ENCODE results near the gene RPS6KB2. TPM values are rescaled to one million over a fixed set of nuclear protein-coding genes. Genes with fewer than 3 reads are reported as not detected.
A peak's percentile ranks its signal among the peaks of the same experiment; 100 is the strongest.

The RPS6KB2 gene
- total RNA-seq, 4 donors from 2014 or later: 53.5 to 108 (median 75.9) TPM

DNA sequence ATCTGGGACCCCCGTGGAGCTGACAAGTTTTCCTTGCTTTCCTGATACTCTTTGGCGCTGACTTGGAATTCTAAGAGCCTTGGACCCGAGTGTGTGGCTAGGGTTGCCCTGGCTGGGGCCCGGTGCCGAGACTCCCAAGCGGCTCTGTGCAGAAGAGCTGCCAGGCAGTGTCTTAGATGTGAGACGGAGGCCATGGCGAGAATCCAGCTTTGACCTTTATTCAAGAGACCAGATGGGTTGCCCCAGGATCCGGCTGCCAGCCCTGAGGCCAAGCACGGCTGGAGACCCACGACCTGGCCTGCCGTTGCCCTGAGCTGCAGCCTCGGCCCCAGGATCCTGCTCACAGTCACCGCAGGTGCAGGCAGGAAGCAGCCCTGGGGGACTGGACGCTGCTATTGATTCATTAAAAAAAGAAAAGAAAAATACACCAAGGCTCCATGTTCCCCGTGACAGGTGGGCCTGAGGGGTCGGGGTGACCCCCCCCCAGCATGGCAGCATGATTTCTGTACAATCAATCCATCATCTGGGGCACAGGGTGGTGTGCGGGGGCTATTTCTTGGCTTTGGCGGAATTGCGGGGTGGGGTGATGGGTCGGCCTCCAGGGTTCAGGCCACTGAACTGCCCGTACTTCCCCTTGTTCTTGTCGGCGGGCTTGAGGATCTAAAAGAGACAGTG lies 30.2 kb upstream of the RPS6KB2 start:
- no peak overlapping the region for H3K4me3 ChIP-seq
- peaks cover 20 to 42% (median 31%) of the 10 kb centered on the region in 4 donors for H3K4me1 ChIP-seq
- no peaks in the 10 kb centered on the region for H3K27me3 ChIP-seq
- 78% methylated on average over 23 of the region's 24 CpGs; no CpG with 5 or more reads in 1 of the 2 donors for WGBS, 2 donors (ENCODE audit: low coverage in 1 of 2)
- intact Hi-C loops (cut with DNase I; ENCODE audit: low total_unique reads): no loop called here
- H3K9me3 ChIP-seq: no peaks in the 10 kb centered on the region
- DNase-seq: no peak
- H3K27ac ChIP-seq: no peak overlapping the region
- in situ Hi-C loops (cut with MboI; ENCODE audit: low pct_ligation_motif_present in 1 of 4, low pct_unique_long_range_greater_than_20kb in 1 of 4, low sequenced_read_pairs in 3 of 4): loop anchor here in 3 of 4 donors (10.0 to 25.0 kb wide), 2 partner anchors 87 to 136 kb away; partner anchors contain the start of genes AIP (in 2 of the 3) and GRK2 (in 1 of the 3)
- H3K36me3 ChIP-seq: peaks cover 0 to 24% (median 9%) of the 10 kb centered on the region in 4 donors
- TF ChIP-seq EP300 (IDR thresholded peaks at IDR 0.05; ENCODE audit: low read depth) (no peak), POLR2A (IDR thresholded peaks at IDR 0.05) (no peak), POLR2AphosphoS5 (IDR thresholded peaks at IDR 0.05) (no peak)
- TF ChIP-seq, protein P1, sequence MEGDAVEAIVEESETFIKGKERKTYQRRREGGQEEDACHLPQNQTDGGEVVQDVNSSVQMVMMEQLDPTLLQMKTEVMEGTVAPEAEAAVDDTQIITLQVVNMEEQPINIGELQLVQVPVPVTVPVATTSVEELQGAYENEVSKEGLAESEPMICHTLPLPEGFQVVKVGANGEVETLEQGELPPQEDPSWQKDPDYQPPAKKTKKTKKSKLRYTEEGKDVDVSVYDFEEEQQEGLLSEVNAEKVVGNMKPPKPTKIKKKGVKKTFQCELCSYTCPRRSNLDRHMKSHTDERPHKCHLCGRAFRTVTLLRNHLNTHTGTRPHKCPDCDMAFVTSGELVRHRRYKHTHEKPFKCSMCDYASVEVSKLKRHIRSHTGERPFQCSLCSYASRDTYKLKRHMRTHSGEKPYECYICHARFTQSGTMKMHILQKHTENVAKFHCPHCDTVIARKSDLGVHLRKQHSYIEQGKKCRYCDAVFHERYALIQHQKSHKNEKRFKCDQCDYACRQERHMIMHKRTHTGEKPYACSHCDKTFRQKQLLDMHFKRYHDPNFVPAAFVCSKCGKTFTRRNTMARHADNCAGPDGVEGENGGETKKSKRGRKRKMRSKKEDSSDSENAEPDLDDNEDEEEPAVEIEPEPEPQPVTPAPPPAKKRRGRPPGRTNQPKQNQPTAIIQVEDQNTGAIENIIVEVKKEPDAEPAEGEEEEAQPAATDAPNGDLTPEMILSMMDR (IDR thresholded peaks at IDR 0.05): no peak

GRCh38 chr11:67398661-67399563 lies 29.4 kb upstream of the RPS6KB2 start:
- DNase-seq: no peak
- in situ Hi-C loops (cut with MboI; ENCODE audit: low pct_ligation_motif_present in 1 of 4, low pct_unique_long_range_greater_than_20kb in 1 of 4, low sequenced_read_pairs in 3 of 4): loop anchor here in 3 of 4 donors (10.0 to 25.0 kb wide), 2 partner anchors 86 to 137 kb away; partner anchors contain the start of genes AIP (in 2 of the 3) and GRK2 (in 1 of the 3)
- no peak overlapping the region for H3K4me3 ChIP-seq
- TF ChIP-seq POLR2AphosphoS5 (IDR thresholded peaks at IDR 0.05) (peak in 1 of 3 donors; percentile 7), EP300 (IDR thresholded peaks at IDR 0.05; ENCODE audit: low read depth) (no peak)
- TF ChIP-seq, protein P1 (IDR thresholded peaks at IDR 0.05): no peak
- no peak overlapping the region for H3K27ac ChIP-seq
- peaks cover 20 to 38% (median 30%) of the 10 kb centered on the region in 4 donors for H3K4me1 ChIP-seq
- no peaks in the 10 kb centered on the region for H3K27me3 ChIP-seq
- WGBS, 2 donors (ENCODE audit: low coverage in 1 of 2): 73 to 88% methylated on average over 3 to 27 of the region's 31 CpGs
- H3K9me3 ChIP-seq: no peaks in the 10 kb centered on the region
- intact Hi-C loops (cut with DNase I; ENCODE audit: low total_unique reads): no loop called here
- H3K36me3 ChIP-seq: peaks cover 0 to 24% (median 9%) of the 10 kb centered on the region in 4 donors

- H3K27ac ChIP-seq: peak overlapping the region; percentile 90 to 98 (median 93)
- intact Hi-C loops (cut with DNase I; ENCODE audit: low total_unique reads): loop anchor here (5.0 kb wide), 1 partner anchor 82 kb away; the partner anchor contains the start of gene AIP
- in situ Hi-C loops (cut with MboI; ENCODE audit: low pct_ligation_motif_present in 1 of 4, low pct_unique_long_range_greater_than_20kb in 1 of 4, low sequenced_read_pairs in 3 of 4): no loop called here
- TF ChIP-seq POLR2AphosphoS5 (IDR thresholded peaks at IDR 0.05) (peak; percentile 54 to 79 (median 64)), POLR2A (IDR thresholded peaks at IDR 0.05) (no peak)
- H3K4me1 ChIP-seq: peaks cover 20 to 38% (median 30%) of the 10 kb centered on the region in 4 donors
- 26% methylated on average over 23 of the region's 23 CpGs; no CpG with 5 or more reads in 1 of the 2 donors for WGBS, 2 donors (ENCODE audit: low coverage in 1 of 2)
- no peaks in the 10 kb centered on the region for H3K27me3 ChIP-seq
- peak overlapping the region; percentile 64 to 98 (median 92) for H3K4me3 ChIP-seq
- peaks cover 0 to 24% (median 9%) of the 10 kb centered on the region in 4 donors for H3K36me3 ChIP-seq
- DNase-seq: peak; percentile 52
- H3K9me3 ChIP-seq: no peaks in the 10 kb centered on the region
These were observed 27.9 kb upstream of the RPS6KB2 start for GRCh38 chr11:67400251-67400941.

DNA sequence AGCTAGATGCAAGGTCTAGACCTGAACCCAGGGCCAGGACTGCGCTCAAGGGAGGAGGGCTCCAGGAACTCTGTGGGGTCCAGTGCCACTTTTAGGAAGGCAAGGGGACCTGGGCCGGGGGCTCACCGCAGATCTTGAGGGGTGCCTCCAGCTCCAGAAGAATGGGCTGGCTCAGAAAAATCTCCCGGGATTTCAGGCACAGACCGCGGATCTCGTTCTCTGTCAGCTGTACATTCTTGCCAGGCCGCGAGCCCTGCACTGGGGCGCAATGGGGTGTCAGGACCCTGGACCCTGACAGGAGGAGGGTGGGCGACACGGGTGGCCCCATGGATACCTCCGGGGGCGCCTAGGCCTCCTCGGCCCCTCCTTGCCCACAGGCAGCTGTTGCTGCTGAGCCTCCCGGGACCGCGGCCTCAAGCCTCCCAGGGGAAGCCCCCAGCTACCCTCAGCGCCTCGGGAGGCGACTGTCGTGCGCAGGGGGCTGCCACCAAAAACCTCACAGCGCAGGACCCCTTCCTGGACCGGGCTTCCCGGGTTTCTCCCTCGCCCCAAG lies 27.3 kb upstream of the RPS6KB2 start:
- 3% methylated on average over 12 of the region's 27 CpGs; no CpG with 5 or more reads in 1 of the 2 donors for WGBS, 2 donors (ENCODE audit: low coverage in 1 of 2)
- Histone ChIP-seq H3K27me3 (no peaks in the 10 kb centered on the region), H3K4me3 (peak overlapping the region; percentile 64 to 98 (median 92)), H3K27ac (peak overlapping the region; percentile 90 to 98 (median 93)), H3K4me1 (peaks cover 20 to 38% (median 30%) of the 10 kb centered on the region in 4 donors), H3K9me3 (no peaks in the 10 kb centered on the region), H3K36me3 (peaks cover 0 to 24% (median 9%) of the 10 kb centered on the region in 4 donors)
- no peak for TF ChIP-seq EP300 (IDR thresholded peaks at IDR 0.05; ENCODE audit: low read depth)
- TF ChIP-seq, protein P1 (IDR thresholded peaks at IDR 0.05): peak in 2 of 5 experiments; percentile 16 to 22
- in situ Hi-C loops (cut with MboI; ENCODE audit: low pct_ligation_motif_present in 1 of 4, low pct_unique_long_range_greater_than_20kb in 1 of 4, low sequenced_read_pairs in 3 of 4) (no loop called here), intact Hi-C loops (cut with DNase I; ENCODE audit: low total_unique reads) (loop anchor here (1.0 to 5.0 kb wide), 2 partner anchors 81 to 105 kb away; partner anchors contain the start of gene AIP)
- no peak for DNase-seq
